ENCODE measurements around the gene SGTA.
"Not testable (repeated sequence)": the region's sequence is repeated elsewhere in the genome, so short reads cannot be mapped to it uniquely, and the experiment has no call there.

The SGTA gene

GRCh38 chr19:2792666-2793065 lies 9.6 kb upstream of the SGTA start:
- not testable (repeated sequence) for DNase-seq

DNA sequence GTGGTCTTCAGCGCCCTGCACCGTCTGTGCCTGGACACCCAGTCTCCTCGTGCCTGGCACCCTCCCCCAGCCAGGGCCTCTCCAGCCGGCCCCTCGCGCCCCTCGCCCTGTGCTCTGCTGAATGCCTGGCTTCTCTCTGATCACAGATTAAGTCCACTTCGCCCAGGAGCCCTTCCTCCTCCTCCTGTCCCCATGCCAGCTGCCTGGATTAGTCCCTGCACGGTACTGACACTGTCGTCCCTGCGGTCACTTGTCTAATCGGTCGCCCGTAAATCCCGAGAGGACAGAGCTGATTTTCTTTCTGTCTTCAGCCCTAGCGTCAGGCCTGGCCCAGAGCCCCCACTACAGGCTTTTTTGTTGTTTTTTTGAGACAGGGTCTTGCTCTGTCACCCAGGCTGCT lies 8.8 kb upstream of the SGTA start:
- no peak for DNase-seq

DNA sequence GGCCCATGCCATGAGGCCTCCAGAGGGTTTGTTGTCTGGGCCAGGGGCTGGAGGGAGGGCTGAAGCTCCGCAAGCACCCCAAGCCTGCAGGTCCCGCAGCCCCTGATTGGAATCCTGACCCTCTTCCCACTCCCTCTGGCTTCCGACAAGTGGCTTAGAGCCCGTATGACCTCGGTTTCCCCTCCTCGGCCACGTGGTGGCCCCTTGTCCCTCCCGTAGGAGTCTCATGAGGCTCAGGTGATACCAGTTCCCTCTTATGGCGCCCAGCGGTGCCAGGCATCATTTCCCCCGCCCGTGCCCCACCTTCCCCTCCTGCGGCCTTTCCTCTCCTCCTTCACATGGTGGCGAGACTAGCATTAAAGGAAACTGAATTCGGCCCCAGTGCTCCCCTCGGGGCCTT lies 8.4 kb upstream of the SGTA start:
- DNase-seq, result no peak

DNA sequence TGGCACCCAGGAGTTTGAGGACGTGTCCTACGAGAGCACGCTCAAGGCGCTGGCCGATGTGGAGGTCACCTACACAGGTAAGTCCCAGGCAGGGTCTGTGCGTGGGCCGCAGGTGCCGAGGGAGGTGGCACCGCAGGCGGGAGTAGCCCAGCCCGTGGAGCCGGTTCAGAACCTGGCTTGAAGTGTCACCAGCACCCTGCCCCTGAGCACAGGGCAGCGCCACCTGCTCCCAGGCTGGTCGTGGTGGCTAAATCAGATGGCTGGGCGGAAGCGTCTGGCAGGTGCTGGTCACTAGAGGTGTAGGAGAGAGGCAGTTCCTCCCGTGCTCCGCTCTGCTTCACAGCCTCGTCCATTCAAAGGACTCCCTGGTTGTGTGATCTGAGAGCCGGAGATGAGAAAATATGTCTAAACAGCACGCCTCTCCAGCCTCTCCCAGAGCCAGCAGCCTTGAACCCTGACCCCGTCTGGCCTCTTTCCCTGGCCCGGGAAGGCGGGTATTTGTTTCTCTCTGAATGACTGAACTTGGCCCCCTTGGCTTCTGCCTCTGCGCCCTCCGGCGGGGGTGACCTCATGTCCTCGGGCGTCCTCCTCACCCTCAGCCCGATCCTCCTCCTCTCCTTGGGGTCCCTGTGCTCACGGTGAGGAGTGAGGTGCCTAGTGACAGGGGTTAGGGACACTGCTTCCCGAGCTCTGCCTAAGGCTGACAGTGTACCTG lies 7.6 kb upstream of the SGTA start:
- no peak for DNase-seq

GRCh38 chr19:2790194-2790556 lies 7.1 kb upstream of the SGTA start:
- no peak for DNase-seq

DNA sequence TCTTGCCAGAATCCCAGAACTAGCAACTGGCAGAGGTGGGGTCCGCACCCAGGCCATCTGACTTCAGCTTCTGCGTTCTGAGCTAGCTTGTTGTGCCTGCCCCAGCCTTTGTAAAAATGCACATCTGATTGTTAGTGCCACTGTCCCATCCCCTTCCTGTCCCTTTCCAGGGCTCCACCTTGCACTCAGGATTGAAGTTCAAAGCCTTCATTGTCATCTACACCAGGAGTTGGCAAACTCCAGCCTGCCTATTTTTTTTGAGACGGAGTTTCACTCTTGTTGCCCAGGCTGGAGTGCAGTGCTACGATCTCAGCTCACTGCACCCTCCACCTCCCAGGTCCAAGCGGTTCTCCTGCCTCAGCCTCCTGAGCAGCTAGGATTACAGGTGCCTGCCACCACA lies 5.2 kb upstream of the SGTA start:
- no peak for DNase-seq

DNA sequence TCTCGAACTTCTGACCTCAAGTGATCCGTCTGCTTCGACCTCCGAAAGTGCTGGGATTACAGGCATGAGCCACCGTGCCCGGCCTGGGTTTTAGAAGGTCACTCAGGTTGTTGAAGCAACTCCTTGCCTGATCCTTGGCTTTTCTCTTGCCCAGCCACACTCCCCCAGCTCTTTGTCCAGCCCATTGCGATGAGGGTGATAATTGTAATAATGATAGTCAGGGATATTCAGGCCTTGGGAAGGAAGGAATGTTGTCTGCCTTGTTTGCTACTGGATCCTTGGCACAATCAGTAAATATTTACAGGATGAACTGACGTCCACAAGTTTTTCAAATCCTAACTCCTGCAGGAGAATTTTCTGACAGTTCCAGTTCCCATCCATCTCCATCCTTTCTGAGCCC lies 4.0 kb upstream of the SGTA start:
- no peak for DNase-seq

DNA sequence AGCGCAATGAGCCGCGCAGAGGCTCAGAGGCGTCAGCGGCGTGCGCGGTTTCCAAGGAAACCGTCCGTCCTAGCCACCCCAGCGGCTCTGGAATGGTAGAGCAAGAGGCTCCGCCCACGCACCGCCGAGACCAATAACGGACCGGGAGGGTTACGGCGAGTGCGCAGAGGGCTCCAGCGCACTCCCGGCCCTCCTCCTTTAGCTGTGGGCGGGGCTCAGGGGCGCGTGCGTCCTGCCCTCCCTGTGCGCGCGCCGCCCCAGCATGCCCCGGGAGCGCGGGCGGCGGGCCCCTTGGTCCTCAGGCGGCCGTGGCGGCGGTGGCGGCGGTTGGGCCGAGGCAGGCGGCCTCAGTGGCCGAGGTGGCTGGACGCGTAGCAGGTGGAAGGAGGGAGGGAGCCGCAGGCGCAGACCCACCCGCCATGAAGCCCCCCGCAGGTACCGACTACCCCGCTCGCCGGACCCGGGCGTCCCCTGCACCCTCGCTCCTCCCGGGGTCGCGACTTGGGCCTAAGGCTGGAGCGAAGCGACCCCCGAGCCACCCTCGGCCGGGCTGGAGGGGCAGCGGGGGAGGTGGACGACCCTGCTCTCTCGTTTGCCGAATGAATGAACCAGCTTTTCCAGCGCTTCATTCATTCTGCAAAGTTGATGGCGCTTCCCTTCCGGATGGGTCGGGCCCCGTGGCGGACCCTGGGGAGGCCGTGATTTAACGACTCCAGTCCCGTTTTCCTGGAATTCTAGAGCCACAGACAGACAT lies 2.3 kb upstream of the SGTA start, which contains the start of gene THOP1:
Gene THOP1, plus strand, starts transcription at position 260 of the 754 bp plus-strand sequence. Its CDS starts 160 bp downstream, at position 420.
- DNase-seq, result peak; percentile 99

DNA sequence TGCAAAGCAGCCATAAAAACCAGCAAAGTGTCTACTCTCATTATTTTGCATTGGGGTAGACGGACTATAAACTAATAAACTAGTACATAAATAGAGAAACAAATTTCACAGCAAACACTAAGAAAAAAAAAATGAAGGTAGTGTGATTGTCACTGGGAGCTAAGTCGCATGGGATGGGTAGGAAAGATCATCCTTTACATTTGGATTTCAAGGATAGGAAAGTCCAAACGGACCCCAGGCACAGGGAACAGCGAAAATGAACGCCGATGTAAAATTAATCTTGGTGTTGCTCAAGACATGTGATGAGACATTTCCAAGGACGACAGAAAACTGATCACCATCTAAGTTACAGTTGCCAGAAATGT lies 690 bp upstream of the SGTA start:
- DNase-seq, result no peak

DNA sequence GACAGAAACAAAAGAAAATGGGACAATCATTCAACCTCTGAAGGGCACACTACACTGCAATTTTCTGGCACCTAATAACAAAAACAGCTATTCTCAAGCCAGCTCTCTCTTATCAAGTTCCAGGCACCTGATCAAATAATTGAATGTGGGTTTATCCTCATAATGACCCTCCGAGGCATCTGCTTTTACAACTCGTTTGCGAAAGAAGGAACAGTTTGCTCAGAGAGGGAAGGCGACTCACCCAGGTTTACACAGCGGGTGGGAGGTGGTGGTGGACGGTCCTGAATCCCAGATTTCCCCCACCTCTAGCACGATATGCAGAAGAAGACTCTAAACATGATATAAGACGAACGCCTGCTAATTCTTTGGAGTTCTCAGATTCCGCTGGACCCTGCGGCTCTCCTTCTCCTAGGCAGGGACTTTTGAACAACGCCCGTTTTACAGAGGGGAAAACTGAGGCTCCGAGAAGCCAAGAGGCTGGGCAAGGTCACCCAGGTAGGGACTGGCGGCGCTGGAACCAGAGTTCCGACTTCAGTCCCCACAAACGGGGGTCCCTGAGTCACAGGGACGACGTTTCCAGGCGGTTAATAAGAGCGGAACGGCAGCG lies 641 bp downstream of the SGTA start:
- no peak for DNase-seq

DNA sequence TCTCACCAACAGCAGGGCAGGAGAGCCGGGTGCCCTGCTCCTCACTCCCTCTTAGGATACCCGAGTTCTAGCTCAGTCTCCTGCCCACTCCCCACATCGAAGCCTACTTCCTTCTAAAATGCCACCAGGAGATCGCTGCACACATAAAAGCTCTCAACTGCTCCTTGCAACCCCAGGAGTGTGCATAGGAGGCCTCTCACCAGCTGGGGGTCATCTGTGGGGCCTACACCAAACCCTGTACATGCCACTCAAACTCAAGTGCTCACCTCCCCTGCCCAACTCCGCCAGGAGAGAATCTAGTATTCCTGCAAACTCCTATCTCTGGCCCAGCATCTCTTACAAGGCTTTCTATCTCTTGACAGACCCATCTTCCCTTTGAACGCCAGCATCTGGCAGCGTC lies 2.8 kb downstream of the SGTA start:
- no peak for DNase-seq

DNA sequence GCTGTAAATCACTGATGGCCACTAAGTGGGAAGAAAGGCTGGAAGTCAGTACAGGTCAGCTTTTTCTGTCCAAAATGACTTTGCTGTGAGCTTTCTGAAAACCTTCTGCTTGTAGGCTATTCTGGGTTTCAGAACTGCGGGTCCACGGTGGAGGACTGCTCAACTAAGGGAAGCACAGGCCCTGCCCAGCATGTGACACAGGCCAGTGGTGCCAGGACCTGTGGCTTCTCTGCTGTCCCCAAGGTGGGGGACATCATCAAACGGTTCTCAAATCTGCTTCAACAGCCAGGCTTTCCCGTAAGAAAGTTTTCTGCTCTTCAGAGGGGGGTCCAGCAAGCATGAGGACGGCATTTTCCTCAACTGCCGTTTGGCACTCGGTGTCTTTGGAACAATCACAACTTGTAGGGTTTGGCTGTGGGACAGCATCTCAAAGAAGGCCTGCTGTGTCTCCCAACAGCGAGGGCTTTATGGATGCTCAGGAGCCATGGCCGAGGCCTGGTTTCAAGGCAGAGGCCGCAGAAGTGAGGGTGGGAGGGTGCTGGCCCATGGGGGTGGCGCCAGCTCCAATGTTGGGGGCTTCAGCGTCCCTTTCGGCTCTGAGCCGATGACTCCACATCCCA lies 3.8 kb downstream of the SGTA start:
- DNase-seq, result no peak

DNA sequence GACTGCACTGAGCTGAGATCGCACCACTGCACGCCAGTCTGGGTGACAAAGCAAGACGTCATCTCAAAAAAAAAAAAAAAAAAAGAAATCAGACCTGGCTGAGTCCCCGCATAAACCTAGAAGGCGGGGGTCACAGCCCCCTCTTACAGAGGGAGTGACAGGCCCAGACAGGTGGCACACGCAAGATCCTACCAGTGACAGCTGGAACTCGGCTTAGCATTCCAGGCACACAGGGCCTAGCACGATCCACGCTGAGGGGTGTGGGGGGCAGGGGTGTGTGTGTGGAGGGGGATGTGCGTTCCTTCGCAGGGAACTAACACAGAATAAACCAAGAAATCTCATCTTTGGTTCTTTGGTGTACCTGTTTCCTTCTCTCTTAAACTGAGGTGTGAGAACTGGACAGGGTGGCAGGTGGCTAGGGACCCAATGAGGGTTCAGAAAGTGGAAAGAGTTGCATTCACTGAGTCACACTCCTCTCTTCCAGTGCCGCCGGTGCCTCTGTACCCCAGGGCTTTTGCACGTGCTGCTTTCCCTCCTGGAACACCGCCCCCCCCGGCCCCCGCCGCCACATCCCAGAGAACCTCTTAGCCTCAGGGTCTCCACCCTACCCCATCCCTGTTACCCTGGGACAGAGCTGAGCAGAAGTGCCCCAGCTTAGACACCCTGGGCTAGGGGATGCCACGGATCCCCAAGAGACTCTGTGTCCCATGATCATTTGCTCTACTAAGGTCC lies 5.0 kb downstream of the SGTA start:
- no peak for DNase-seq

- no peak for DNase-seq
Observed at GRCh38 chr19:2775556-2776430, 7.3 kb downstream of the SGTA start.

GRCh38 chr19:2774953-2775555 lies 8.0 kb downstream of the SGTA start:
- DNase-seq, result no peak

GRCh38 chr19:2774083-2774679 lies 8.9 kb downstream of the SGTA start:
- DNase-seq, result no peak

GRCh38 chr19:2771786-2772674 lies 11.0 kb downstream of the SGTA start:
- DNase-seq, result no peak

DNA sequence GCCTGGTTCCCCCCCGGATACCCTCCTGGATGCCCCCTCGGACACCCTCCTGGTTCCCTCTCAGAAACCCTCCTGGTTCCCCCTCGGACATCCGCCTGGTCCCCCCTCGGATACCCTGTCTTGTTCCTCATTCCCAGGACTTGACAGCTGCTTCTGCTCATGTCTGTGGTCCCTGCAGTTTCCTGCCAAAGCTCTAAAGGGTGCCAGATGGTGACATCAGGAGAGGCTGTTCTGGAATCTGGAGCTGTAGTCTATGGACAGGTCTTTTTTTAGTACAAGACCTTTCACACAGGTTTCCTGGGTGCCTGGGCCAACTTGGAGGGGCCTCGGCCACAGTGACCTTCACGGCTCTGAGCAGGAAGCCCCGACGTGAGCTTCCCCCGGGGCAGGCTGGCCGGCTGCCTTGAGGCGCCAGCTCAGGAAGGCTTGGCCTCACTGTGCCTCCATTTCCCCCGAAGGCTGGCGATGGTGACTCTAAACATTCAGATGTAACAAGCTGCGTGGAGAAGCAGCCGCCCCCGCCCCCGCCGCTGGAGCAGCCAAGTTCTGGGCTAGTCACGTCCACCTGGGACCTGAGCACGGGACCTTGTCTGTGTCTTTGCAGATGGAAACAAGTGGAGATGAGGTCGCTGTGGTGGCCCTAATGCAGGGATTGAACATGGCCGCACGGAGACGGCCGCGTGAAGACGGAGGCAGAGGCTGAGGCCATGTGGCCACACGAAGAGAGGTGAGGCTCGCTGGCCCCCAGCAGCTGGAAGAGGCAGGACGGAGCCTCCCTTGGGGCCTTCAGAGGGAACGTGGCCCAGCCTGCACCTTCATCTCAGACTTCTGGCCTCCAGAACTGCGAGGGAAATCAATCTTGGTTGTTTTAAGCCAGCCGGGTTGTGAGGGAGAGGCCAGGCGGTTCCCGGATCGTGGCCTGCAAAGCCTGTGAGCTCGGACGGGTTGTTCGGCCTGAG lies 12.7 kb downstream of the SGTA start:
- no peak for DNase-seq

DNA sequence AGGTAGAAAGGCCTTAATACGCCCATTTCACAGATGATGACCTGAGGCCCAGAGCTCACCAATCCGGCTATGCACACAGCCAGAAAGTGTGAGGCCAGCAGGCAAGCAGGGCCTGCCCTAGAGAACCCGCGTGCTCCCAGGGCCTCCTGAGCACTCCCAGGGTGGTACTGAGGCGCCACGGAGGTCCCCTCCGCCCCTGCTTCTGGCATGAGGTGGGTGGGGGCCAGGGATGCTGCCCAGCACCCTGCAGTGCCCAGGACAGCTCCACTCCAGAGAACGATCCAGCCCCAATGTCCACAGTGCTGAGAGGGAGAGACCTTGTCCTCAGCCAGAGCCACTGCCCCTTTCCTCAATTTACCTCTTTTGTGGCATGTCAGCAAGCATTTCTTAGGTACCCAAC lies 13.9 kb downstream of the SGTA start:
- DNase-seq, result no peak
